AG04450 (cell line): ENCODE data around the gene HIF1AN. TPM values are rescaled to one million over a fixed set of nuclear protein-coding genes. Genes with fewer than 3 reads are reported as not detected.

Experiments
- CTCF ChIA-PET: fragments of 300-600, 350-600 bp; formaldehyde crosslinking; extraction: SDS; loops from one replicate; lab custom pipeline; 2022; ENCODE audit warnings: antibody characterized with exemption, inconsistent platforms; lab: Charles Lee
- POLR2A ChIA-PET: fragments of 350-600 bp; formaldehyde crosslinking; extraction: SDS; loops from one replicate; lab custom pipeline; 2021; ENCODE audit warnings: antibody characterized with exemption, inconsistent platforms; lab: Yijun Ruan, JAX
- DNase-seq: peaks from one replicate; pipeline ENCODE4 v3.0.0-alpha.2; 2011; ENCODE audit warnings: low read depth, low spot score
- H3K27ac ChIP-seq: one replicate; pipeline ENCODE4 v1.5.1; 2012; ENCODE audit warnings: low read depth, low read length, control low read depth
- H3K27me3 ChIP-seq: one replicate; pipeline ENCODE4 v1.6.0; 2012; ENCODE audit warnings: low read length; ENCODE audit not compliant: control insufficient read depth, insufficient read depth
- H3K4me3 ChIP-seq: 2 replicates; pipeline ENCODE4 v1.5.1; 2011; ENCODE audit warnings: mild to moderate bottlenecking, low read depth, low read length, control low read depth
- H3K9me3 ChIP-seq: 2 replicates; pipeline ENCODE4 v1.5.1; 2012; ENCODE audit warnings: low read length; ENCODE audit not compliant: control insufficient read depth, insufficient read depth
- polyA plus RNA-seq: library from polyadenylated mRNA; depleted of rRNA; stranded (reverse); fragments of >200 nt; gene quantifications from 2 replicates; pipeline ENCODE4 v1.2.3, GENCODE V29; 2011
- TF ChIP-seq, protein P1 (sequence below): IDR thresholded peaks from 2 replicates; pipeline ENCODE4 v1.5.1; 2011; ENCODE audit warnings: low read depth, low read length, control low read depth, inconsistent platforms

HIF1AN gene
- polyA plus RNA-seq, 1 experiment = 31.0 TPM

GRCh38 chr10:100522945-100523344 lies 12.8 kb upstream of the HIF1AN start:
- no peak for DNase-seq

GRCh38 chr10:100524206-100524605 lies 11.5 kb upstream of the HIF1AN start:
- ChIA-PET CTCF (interaction anchor here (1.9 to 4.1 kb wide), 3 partner anchors 12 to 90 kb away, joined by 5 to 26 read pairs (median 14); partner anchors contain the start of gene HIF1AN), POLR2A (no interaction called here)

More at GRCh38 chr10:100522945-100523344, 12.8 kb upstream of the HIF1AN start:
- no peaks in the 10 kb centered on the region; the same call in 1 of the 2 replicates for H3K9me3 ChIP-seq
- TF ChIP-seq, protein P1, sequence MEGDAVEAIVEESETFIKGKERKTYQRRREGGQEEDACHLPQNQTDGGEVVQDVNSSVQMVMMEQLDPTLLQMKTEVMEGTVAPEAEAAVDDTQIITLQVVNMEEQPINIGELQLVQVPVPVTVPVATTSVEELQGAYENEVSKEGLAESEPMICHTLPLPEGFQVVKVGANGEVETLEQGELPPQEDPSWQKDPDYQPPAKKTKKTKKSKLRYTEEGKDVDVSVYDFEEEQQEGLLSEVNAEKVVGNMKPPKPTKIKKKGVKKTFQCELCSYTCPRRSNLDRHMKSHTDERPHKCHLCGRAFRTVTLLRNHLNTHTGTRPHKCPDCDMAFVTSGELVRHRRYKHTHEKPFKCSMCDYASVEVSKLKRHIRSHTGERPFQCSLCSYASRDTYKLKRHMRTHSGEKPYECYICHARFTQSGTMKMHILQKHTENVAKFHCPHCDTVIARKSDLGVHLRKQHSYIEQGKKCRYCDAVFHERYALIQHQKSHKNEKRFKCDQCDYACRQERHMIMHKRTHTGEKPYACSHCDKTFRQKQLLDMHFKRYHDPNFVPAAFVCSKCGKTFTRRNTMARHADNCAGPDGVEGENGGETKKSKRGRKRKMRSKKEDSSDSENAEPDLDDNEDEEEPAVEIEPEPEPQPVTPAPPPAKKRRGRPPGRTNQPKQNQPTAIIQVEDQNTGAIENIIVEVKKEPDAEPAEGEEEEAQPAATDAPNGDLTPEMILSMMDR = no peak
- no peak overlapping the region for H3K4me3 ChIP-seq
- no peaks in the 10 kb centered on the region for H3K27me3 ChIP-seq
- ChIA-PET CTCF (interaction anchor here (1.0 to 2.1 kb wide), 5 partner anchors 13 to 356 kb away, joined by 4 to 22 read pairs (median 7); partner anchors contain the start of gene HIF1AN), POLR2A (interaction anchor here (1.2 kb wide), 1 partner anchor 13 kb away, joined by 5 read pairs; the partner anchor contains the start of gene HIF1AN)
- no peak overlapping the region for H3K27ac ChIP-seq

DNA sequence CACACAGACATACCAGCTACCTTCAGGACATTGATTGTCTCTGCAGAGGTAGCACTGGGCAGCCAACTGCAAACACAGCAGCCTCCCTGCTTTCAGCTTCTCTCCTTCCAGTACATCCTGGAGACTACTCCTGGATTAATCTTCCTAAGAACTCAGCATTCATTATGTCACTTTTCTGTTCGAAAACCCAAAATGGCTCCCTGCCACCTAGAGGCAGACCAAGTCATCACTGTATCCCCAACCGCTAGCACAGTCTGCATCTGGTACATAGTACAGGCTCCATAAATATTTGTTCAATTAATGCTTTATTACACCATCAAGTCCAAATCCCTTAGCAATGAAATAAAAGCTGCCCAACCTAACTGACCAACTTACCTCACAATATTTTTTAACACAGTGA lies 11.1 kb upstream of the HIF1AN start:
- DNase-seq = no peak
- ChIA-PET CTCF (interaction anchor here (1.9 to 4.1 kb wide), 3 partner anchors 11 to 90 kb away, joined by 5 to 26 read pairs (median 14); partner anchors contain the start of gene HIF1AN), POLR2A (no interaction called here)
- Histone ChIP-seq H3K27me3 (no peaks in the 10 kb centered on the region), H3K4me3 (no peak overlapping the region), H3K27ac (no peak overlapping the region), H3K9me3 (no peaks in the 10 kb centered on the region; the same call in 1 of the 2 replicates)
- TF ChIP-seq, protein P1 = peak; percentile 15; the same call in 1 of the 2 replicates

More at GRCh38 chr10:100524206-100524605, 11.5 kb upstream of the HIF1AN start:
- DNase-seq = no peak
- Histone ChIP-seq H3K27ac (no peak overlapping the region), H3K9me3 (no peaks in the 10 kb centered on the region; the same call in 1 of the 2 replicates), H3K4me3 (no peak overlapping the region), H3K27me3 (no peaks in the 10 kb centered on the region)
- TF ChIP-seq, protein P1 = no peak

DNA sequence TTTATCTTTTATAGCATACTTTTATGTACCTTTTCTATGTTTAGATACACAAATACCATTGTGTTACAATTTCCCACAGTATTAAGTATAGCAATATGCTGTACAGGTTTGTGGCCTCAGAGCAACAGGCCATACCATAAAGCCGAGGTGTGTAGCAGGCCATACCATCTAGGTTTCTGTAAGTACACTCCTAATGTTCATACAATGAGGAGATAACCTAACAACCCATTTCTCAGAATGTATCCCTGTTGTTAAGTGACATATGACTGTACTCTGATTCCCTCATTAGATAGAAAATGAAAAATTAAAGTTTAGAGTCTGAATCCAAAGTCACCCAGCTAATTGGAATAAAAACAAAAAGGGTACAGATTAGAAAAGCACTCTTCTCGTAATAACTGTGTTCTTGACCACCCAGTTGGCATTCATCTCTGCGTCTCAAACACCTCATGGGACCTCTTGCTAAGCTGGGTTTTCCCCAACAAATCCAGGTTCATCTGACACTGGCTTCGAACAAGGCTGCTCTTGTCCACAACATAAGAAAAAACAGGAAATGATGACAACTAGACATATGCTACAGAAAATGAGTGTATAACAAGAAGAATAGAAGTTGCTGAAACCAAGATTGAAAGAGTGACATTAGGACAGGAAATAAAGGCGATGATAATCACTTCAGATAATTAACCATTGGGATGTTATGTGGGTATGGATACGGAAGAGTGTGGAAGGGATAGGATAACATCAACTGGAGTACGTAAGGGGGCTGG lies 7.4 kb upstream of the HIF1AN start:
- POLR2A ChIA-PET = interaction anchor here (0.7 kb wide), 1 partner anchor 103 kb away, joined by 4 read pairs; no protein-coding TSS in a partner anchor
- Histone ChIP-seq H3K9me3 (no peaks in the 10 kb centered on the region; the same call in 1 of the 2 replicates), H3K4me3 (peak overlapping the region; percentile 92), H3K27ac (no peak overlapping the region), H3K27me3 (no peaks in the 10 kb centered on the region)
- CTCF ChIA-PET = interaction anchor here (3.3 to 4.1 kb wide), 3 partner anchors 7 to 94 kb away, joined by 14 to 30 read pairs (median 26); partner anchors contain the start of gene HIF1AN
- DNase-seq = no peak
- TF ChIP-seq, protein P1 = no peak
